Measurements from ENCODE around the gene CIDEC. TPM values are rescaled to one million over a fixed set of nuclear protein-coding genes. Genes with fewer than 3 reads are reported as not detected.
"Not testable (repeated sequence)": the region's sequence is repeated elsewhere in the genome, so short reads cannot be mapped to it uniquely, and the experiment has no call there.

The CIDEC gene
- total RNA-seq, 1 experiment from 2014 or later = 0.71 TPM

- DNase-seq = no peak
- Mint-ChIP-seq H3K36me3 (ENCODE audit: insufficient read depth, unreplicated experiment) (no peaks in the 10 kb centered on the region), H3K27ac (ENCODE audit: unreplicated experiment) (no peak overlapping the region), H3K9me3 (ENCODE audit: low read depth, unreplicated experiment) (no peaks in the 10 kb centered on the region), H3K4me3 (ENCODE audit: low read depth, unreplicated experiment) (no peak overlapping the region), H3K27me3 (ENCODE audit: unreplicated experiment) (no peaks in the 10 kb centered on the region), H3K4me1 (ENCODE audit: low read depth, unreplicated experiment) (no peaks in the 10 kb centered on the region)
- CTCF ChIA-PET = no interaction called here
- TF ChIP-seq, protein P1, sequence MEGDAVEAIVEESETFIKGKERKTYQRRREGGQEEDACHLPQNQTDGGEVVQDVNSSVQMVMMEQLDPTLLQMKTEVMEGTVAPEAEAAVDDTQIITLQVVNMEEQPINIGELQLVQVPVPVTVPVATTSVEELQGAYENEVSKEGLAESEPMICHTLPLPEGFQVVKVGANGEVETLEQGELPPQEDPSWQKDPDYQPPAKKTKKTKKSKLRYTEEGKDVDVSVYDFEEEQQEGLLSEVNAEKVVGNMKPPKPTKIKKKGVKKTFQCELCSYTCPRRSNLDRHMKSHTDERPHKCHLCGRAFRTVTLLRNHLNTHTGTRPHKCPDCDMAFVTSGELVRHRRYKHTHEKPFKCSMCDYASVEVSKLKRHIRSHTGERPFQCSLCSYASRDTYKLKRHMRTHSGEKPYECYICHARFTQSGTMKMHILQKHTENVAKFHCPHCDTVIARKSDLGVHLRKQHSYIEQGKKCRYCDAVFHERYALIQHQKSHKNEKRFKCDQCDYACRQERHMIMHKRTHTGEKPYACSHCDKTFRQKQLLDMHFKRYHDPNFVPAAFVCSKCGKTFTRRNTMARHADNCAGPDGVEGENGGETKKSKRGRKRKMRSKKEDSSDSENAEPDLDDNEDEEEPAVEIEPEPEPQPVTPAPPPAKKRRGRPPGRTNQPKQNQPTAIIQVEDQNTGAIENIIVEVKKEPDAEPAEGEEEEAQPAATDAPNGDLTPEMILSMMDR (IDR thresholded peaks at IDR 0.05; ENCODE audit: unreplicated experiment) = no peak
- intact Hi-C loops (cut with micrococcal nuclease; ENCODE audit: unreplicated experiment) = no loop called here
- no TSS peak for BruUV-seq (replicated peaks)
These were observed 13.4 kb downstream of the CIDEC start for GRCh38 chr3:9866639-9867038.

DNA sequence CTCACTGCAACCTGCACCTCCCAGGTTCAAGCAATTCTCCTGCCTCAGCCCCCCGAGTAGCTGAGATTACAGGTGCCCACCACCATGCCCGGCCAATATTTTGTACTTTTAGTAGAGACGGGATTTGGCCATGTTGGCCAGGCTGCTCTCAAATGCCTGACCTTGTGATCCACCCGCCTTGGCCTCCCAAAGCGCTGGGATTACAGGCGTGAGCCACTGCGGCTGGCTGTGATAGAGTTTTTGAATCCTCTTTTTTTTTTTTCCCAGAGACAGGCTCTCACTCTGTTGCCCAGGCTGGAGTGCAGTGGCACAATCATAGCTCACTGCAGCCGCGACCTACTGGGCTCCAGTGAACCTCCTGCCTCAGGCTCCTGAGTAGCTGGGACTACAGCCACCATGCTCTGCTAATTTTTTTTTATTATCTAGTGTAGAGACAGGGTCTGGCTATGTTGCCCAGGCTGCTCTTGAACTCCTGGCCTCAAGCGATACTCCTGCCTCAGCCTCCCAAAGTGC is 14.9 kb downstream of the CIDEC start:
- H3K27ac Mint-ChIP-seq (ENCODE audit: unreplicated experiment); H3K4me3 Mint-ChIP-seq (ENCODE audit: low read depth, unreplicated experiment); H3K36me3 Mint-ChIP-seq (ENCODE audit: insufficient read depth, unreplicated experiment); H3K27me3 Mint-ChIP-seq (ENCODE audit: unreplicated experiment); H3K4me1 Mint-ChIP-seq (ENCODE audit: low read depth, unreplicated experiment); DNase-seq; BruUV-seq (replicated peaks); intact Hi-C loops (cut with micrococcal nuclease; ENCODE audit: unreplicated experiment); H3K9me3 Mint-ChIP-seq (ENCODE audit: low read depth, unreplicated experiment): not testable (repeated sequence)
- CTCF ChIA-PET = interaction anchor here (0.8 to 1.1 kb wide), 2 partner anchors 37 to 82 kb away, joined by 3 read pairs; partner anchors contain the start of gene IL17RE

GRCh38 chr3:9864200-9864927 is 15.7 kb downstream of the CIDEC start:
- CTCF ChIA-PET = interaction anchor here (0.7 to 1.1 kb wide), 4 partner anchors 16 to 83 kb away, joined by 3 read pairs; partner anchors contain the start of genes CIDEC, IL17RC and IL17RE
- Mint-ChIP-seq H3K4me3 (ENCODE audit: low read depth, unreplicated experiment) (no peak overlapping the region), H3K27ac (ENCODE audit: unreplicated experiment) (no peak overlapping the region), H3K9me3 (ENCODE audit: low read depth, unreplicated experiment) (no peaks in the 10 kb centered on the region), H3K27me3 (ENCODE audit: unreplicated experiment) (no peaks in the 10 kb centered on the region), H3K4me1 (ENCODE audit: low read depth, unreplicated experiment) (no peaks in the 10 kb centered on the region), H3K36me3 (ENCODE audit: insufficient read depth, unreplicated experiment) (no peaks in the 10 kb centered on the region)
- peak; percentile 66 for DNase-seq
- intact Hi-C loops (cut with micrococcal nuclease; ENCODE audit: unreplicated experiment) = loop anchor here (5.0 kb wide), 1 partner anchor 33 kb away; no protein-coding TSS in a partner anchor
- no TSS peak for BruUV-seq (replicated peaks)
- TF ChIP-seq, protein P1 (IDR thresholded peaks at IDR 0.05; ENCODE audit: unreplicated experiment) = no peak

GRCh38 chr3:9863058-9863772 is 16.8 kb downstream of the CIDEC start:
- H3K36me3 Mint-ChIP-seq (ENCODE audit: insufficient read depth, unreplicated experiment) = no peaks in the 10 kb centered on the region
- TF ChIP-seq, protein P1 (IDR thresholded peaks at IDR 0.05; ENCODE audit: unreplicated experiment) = no peak
- H3K27ac Mint-ChIP-seq (ENCODE audit: unreplicated experiment) = no peak overlapping the region
- intact Hi-C loops (cut with micrococcal nuclease; ENCODE audit: unreplicated experiment) = loop anchor here (5.0 kb wide), 1 partner anchor 34 kb away; no protein-coding TSS in a partner anchor
- no peaks in the 10 kb centered on the region for H3K4me1 Mint-ChIP-seq (ENCODE audit: low read depth, unreplicated experiment)
- H3K4me3 Mint-ChIP-seq (ENCODE audit: low read depth, unreplicated experiment) = peak overlapping the region; percentile 21
- DNase-seq = no peak
- BruUV-seq (replicated peaks) = no TSS peak
- H3K9me3 Mint-ChIP-seq (ENCODE audit: low read depth, unreplicated experiment) = no peaks in the 10 kb centered on the region
- no peaks in the 10 kb centered on the region for H3K27me3 Mint-ChIP-seq (ENCODE audit: unreplicated experiment)
- CTCF ChIA-PET = interaction anchor here (1.3 kb wide), 1 partner anchor 70 kb away, joined by 4 read pairs; the partner anchor contains the start of gene CRELD1
